DMS153 (cell line): ENCODE data around the gene STAMBP.

ENCODE experiments used
- DNase-seq: peaks from one replicate; lab custom pipeline; 2025; lab: John Stamatoyannopoulos, UW

Gene STAMBP

GRCh38 chr2:73906847-73907505 is 78.2 kb downstream of the STAMBP start:
- no peak for DNase-seq

GRCh38 chr2:73907840-73908452 is 79.2 kb downstream of the STAMBP start:
- DNase-seq: peak; percentile 94

- no peak for DNase-seq
These were observed 80.2 kb downstream of the STAMBP start for GRCh38 chr2:73908689-73909652.

DNA sequence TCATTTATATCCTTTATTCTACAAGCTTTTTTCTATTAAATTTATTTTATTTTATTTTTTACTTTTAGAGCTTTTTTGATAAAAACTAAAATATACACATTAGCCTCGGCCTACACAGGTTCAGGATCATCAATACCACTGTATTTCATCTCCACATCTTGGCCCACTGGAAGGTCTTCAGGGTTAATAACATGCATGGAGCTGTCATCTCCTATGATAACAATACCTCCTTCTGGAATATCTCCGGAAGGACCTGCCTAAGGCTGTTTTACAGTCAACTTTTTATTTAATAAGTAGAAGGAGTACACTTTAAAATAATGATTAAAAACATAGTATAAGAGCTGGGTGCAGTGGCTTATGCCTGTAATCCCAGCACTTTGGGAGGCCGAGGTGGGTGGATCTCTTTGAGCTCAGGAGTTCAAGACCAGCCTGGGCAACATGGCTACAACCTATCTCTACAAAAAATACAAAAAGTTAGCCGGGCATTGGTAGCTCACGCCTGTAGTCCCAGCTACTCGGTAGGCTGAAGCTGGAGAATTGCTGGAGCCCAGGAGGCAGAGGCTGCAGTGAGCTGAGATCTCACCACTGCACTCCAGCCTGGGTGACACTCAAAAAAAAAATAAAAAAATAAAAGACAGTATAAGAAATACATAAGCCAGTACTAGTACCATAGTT is 82.2 kb downstream of the STAMBP start:
- DNase-seq: no peak

DNA sequence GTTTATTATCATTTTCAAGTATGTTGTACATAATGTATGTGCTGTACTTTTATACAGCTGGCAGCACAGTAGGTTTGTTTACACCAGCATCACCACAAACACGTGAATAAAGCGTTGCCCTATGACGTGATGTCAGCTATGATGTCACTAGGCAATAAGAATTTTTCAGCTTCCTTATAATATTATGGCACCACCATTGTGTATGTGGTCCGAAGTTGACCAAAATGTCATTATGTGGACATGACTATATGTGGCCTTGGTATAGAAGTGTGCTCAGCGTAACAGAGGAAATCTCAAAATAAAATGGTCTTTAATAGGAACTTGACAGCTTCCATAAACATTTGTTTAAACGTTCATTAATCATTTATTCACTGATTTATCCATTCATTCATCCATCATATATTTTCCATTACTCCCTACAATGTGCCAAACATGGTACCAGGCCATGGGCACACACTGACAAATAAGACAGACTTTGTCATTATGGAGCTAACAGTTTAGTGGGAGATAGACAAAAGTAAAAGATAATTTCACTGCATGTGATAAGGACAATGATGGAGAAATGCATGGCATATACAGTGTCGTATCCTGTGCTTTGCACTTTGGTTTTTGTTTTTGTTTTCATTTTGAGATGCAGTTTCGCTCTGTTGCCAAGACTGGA is 82.9 kb downstream of the STAMBP start:
- DNase-seq: no peak

GRCh38 chr2:73913414-73914054 is 84.8 kb downstream of the STAMBP start:
- no peak for DNase-seq

GRCh38 chr2:73914667-73915066 is 85.9 kb downstream of the STAMBP start:
- no peak for DNase-seq

GRCh38 chr2:73915437-73915993 is 86.8 kb downstream of the STAMBP start:
- DNase-seq: no peak

DNA sequence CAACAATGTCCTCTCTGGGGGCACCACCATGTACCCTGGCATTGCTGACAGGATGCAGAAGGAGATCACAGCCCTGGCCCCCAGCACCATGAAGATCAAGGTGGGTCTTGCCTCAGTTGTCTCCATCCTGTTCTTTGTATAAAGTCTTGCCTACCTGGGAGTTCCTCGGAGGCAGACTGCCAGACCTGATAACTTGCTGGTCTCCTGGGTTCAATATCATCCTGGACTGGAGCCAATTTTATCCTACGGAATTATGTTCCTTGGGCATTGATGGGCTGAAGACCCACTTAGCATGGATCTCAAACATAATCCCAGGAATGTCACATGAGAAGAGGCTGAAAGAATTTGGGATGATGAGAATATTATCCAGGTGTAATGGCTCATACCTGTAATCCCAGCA is 87.9 kb downstream of the STAMBP start:
- no peak for DNase-seq

DNA sequence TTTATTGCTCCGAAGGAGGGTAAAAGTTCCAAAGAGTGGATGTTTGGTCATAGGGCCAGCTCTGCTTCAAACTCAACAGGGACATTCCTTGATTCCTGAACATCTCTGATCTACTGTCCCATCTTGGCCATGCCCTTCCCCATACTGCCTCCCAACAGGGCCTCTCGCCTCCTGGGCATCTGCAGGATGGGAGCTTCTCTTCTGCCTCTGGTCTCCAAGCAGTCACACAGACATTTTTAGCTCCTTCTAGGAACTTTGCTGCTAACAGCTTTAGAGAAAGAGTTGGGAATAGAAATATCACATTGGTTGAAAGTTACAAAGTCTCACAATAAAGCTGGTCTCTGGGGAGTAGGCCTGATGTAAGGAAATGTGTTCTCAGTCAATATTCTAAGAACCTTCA is 88.5 kb downstream of the STAMBP start:
- no peak for DNase-seq

GRCh38 chr2:73917696-73918207 is 89.0 kb downstream of the STAMBP start:
- DNase-seq: no peak

- DNase-seq: no peak
These were observed 90.1 kb downstream of the STAMBP start for GRCh38 chr2:73918856-73919255.

DNA sequence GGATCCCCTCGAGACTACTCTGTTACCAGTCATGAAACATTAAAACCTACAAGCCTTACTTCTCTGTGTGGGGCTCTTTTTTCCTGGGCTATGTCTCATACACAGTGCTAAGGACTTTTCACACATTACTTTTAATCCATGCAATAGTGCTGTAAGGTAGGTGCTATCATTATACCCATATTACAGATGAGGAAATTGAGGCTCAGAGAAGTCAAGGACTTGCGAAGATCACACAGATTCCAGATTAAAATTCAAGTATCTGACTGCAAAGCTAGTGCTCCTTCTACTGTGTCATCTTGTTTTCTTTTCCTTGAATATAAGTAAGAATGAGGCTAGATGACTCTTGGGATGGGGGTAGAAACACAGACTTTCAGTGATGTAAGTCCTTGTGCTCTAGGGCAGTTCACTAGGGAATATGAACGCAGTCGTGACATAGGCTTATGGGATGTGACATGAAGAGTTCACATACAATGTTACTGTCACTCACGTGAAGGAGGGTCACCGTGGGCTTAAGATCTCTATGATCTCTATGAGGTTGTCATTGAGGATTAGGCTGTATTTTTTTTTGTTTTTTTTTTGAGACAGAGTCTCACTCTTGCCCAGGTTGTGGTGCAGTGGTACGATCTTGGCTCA is 91.0 kb downstream of the STAMBP start:
- DNase-seq: no peak

DNA sequence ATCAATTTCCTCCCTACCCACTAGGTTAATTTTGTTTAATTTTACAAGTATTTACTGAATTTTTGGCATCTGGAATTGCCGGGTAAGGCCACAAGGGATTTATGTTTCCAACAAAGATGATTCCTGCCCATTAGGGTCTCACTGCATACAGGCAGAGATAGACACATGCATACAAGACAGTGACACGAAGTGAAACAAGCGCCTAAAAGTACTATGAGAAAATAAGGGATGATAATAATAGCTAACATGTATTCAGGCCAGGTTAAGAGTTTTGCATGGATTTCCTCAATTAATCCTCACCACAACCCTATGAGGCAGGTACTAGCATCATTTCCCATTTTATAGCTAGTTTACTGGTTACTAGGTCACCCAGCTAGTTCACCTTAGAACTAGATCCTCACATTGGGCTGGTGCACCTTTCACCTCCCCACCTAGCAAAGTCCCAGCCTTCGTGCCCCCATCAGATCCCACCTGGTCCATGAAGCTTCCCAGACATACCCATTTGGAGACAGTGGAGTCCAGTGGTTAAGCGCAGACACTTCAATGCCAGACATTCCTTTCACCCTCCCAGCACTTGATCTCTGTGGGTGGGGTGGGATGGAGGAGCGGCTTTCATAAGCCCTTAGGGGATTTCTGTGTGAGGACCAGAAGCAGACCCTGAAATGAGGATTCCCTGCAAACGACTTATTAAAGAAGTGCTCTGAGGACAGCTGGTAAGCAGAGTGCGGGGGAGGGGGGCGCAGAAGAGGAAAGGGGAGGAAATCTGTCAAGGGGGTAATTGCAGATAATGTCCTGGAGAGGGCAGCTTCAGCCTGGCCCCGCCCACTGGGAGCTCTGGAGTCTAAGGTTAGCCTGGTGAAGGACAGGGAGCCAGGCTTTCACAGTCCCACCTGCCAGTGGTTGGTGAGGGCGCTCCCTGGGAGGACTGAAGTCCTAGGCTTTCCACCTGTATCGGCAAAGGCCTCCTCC is 92.1 kb downstream of the STAMBP start:
- peak; percentile 33 for DNase-seq

- no peak for DNase-seq
These were observed 92.8 kb downstream of the STAMBP start for GRCh38 chr2:73921581-73921980.

GRCh38 chr2:73922681-73923080 is 93.9 kb downstream of the STAMBP start:
- no peak for DNase-seq
